Left lung (tissue), 10 donors: ENCODE measurements around the gene TST. TPM values are rescaled to one million over a fixed set of nuclear protein-coding genes. Genes with fewer than 3 reads are reported as not detected.
A peak's percentile ranks its signal among the peaks of the same experiment; 100 is the strongest.

Experiments used
- ATAC-seq: fragments of 200-7000 bp; cut with Tn5 transposase; one replicate; pipeline ENCODE4 v1.9.1; 2020; ENCODE audit warnings: moderate library complexity
- DNase-seq, 4 donors: peaks; one replicate each; pipeline ENCODE4 v3.0.0-alpha.2; 2013 to 2020
- H3K27ac ChIP-seq, 2 donors: fragments of 200-600 bp; sonication (generic) in 1 of 2; one replicate each; pipeline versions ENCODE4 v1.5.0 to v1.8.0; 2020 to 2021
- H3K27me3 ChIP-seq, 2 donors: fragments of 200-600 bp; sonication (generic) in 1 of 2; one replicate each; pipeline versions ENCODE4 v1.5.0 to v1.8.0; 2020 to 2021
- H3K36me3 ChIP-seq, 2 donors: fragments of 200-600 bp; sonication (generic) in 1 of 2; one replicate each; pipeline versions ENCODE4 v1.5.0 to v1.8.0; 2020 to 2021
- H3K4me1 ChIP-seq, 2 donors: fragments of 200-600 bp; one replicate each; pipeline ENCODE4 v1.8.0; 2021
- H3K4me3 ChIP-seq, 2 donors: fragments of 200-600 bp; sonication (generic) in 1 of 2; one replicate each; pipeline versions ENCODE4 v1.5.0 to v1.8.0; 2020 to 2021; ENCODE audit warnings: mild to moderate bottlenecking in 1 of 2
- H3K9me3 ChIP-seq, 2 donors: fragments of 200-600 bp; sonication (generic) in 1 of 2; one replicate each; pipeline versions ENCODE4 v1.5.0 to v1.8.0; 2020 to 2021
- CTCF ChIP-seq, 2 donors: fragments of 200-600 bp; sonication (generic) in 1 of 2; IDR thresholded peaks; one replicate each; pipeline versions ENCODE4 v1.5.0 to v1.8.0; 2021; ENCODE audit warnings: antibody characterized with exemption in 2 of 2
- intact Hi-C, 2 donors: fragments of 100-400 bp; cut with DNase I; formaldehyde crosslinking; loops; one replicate each; pipeline versions ENCODE4 v1.11.2 to v1.14.2; 2022
- polyA plus RNA-seq, 6 donors: library from polyadenylated mRNA; unstranded; fragments of 120-200 nt; gene quantifications; one replicate each; pipeline ENCODE4 v1.2.1, GENCODE V29; 2013; ENCODE audit not compliant: insufficient read length in 6 of 6
- total RNA-seq, 2 donors: library from RNA; stranded (reverse); fragmentation: NEBNext Ultra II Directional; extraction: Animal tissue kit (Norgen Biotek cat#: 25700); gene quantifications; one replicate each; pipeline ENCODE4 v1.2.1, GENCODE V29; 2021
- donor health status: DM: no; HTN: yes; CAD: no.
- donor health status: DM: no; HTN: no; CAD: no.

The TST gene
- total and polyA plus RNA-seq, 8 donors = 14.7 to 52.0 (median 23.5) TPM

- H3K9me3 ChIP-seq = no peaks in the 10 kb centered on the region
- peaks cover 0 to 11% of the 10 kb centered on the region in 2 donors for H3K36me3 ChIP-seq
- no peak for ATAC-seq
- intact Hi-C loops = no loop called here
- H3K27me3 ChIP-seq = peaks cover 11 to 39% of the 10 kb centered on the region in 2 donors
- H3K4me3 ChIP-seq = no peak overlapping the region
- no peak for TF ChIP-seq CTCF (IDR thresholded peaks at IDR 0.05)
- DNase-seq = peak in 1 of 4 donors; percentile 63
- H3K27ac ChIP-seq = no peak overlapping the region
- no peaks in the 10 kb centered on the region for H3K4me1 ChIP-seq
These were observed 46.7 kb upstream of the TST start for GRCh38 chr22:37065961-37066360.

- Histone ChIP-seq H3K27ac (no peak overlapping the region), H3K4me1 (no peaks in the 10 kb centered on the region), H3K27me3 (peaks cover 11 to 32% of the 10 kb centered on the region in 2 donors), H3K36me3 (peaks cover 0 to 19% of the 10 kb centered on the region in 2 donors), H3K4me3 (no peak overlapping the region), H3K9me3 (no peaks in the 10 kb centered on the region)
- intact Hi-C loops = no loop called here
- DNase-seq (peak in 2 of 4 donors; percentile 29 to 71), ATAC-seq (no peak)
- TF ChIP-seq CTCF (IDR thresholded peaks at IDR 0.05) = no peak
These were observed 45.9 kb upstream of the TST start for GRCh38 chr22:37065180-37065579.

GRCh38 chr22:37064553-37064952 lies 45.3 kb upstream of the TST start:
- no peak for TF ChIP-seq CTCF (IDR thresholded peaks at IDR 0.05)
- no peaks in the 10 kb centered on the region for H3K4me1 ChIP-seq
- intact Hi-C loops = no loop called here
- peak in 1 of 4 donors; percentile 32 for DNase-seq
- H3K27me3 ChIP-seq = peaks cover 11 to 25% of the 10 kb centered on the region in 2 donors
- H3K36me3 ChIP-seq = peaks cover 0 to 25% of the 10 kb centered on the region in 2 donors
- ATAC-seq = no peak
- no peak overlapping the region for H3K4me3 ChIP-seq
- H3K9me3 ChIP-seq = no peaks in the 10 kb centered on the region
- H3K27ac ChIP-seq = no peak overlapping the region

- Histone ChIP-seq H3K36me3 (peaks cover 0 to 33% of the 10 kb centered on the region in 2 donors), H3K4me1 (no peaks in the 10 kb centered on the region), H3K27ac (no peak overlapping the region), H3K4me3 (no peak overlapping the region), H3K27me3 (peaks cover 7 to 17% of the 10 kb centered on the region in 2 donors), H3K9me3 (no peaks in the 10 kb centered on the region)
- no peak for TF ChIP-seq CTCF (IDR thresholded peaks at IDR 0.05)
- DNase-seq = peak in 1 of 4 donors; percentile 51
- ATAC-seq = no peak
- intact Hi-C loops = no loop called here
These were observed 44.5 kb upstream of the TST start for GRCh38 chr22:37063431-37064420.

GRCh38 chr22:37062702-37063381 lies 43.6 kb upstream of the TST start:
- intact Hi-C loops = no loop called here
- Histone ChIP-seq H3K27ac (no peak overlapping the region), H3K9me3 (no peaks in the 10 kb centered on the region), H3K4me3 (no peak overlapping the region), H3K27me3 (peaks cover 0 to 8% of the 10 kb centered on the region in 2 donors), H3K36me3 (peaks cover 0 to 42% of the 10 kb centered on the region in 2 donors), H3K4me1 (no peaks in the 10 kb centered on the region)
- no peak for TF ChIP-seq CTCF (IDR thresholded peaks at IDR 0.05)
- ATAC-seq = no peak
- no peak for DNase-seq
